ENCODE data around the gene ICAM2. TPM values are rescaled to one million over a fixed set of nuclear protein-coding genes. Genes with fewer than 3 reads are reported as not detected.
A peak's percentile ranks its signal among the peaks of the same experiment; 100 is the strongest.

The ICAM2 gene
- total and polyA plus RNA-seq, 9 donors = 26.4 to 35.1 (median 31.4) TPM

- Histone ChIP-seq H3K27ac (ENCODE audit: low read length) (no peak overlapping the region), H3K36me3 (ENCODE audit: control insufficient read depth, insufficient read depth, low read length) (peaks cover 48% of the 10 kb centered on the region), H3K9me3 (replicated peaks; ENCODE audit: control insufficient read depth, low read depth, low read length) (no peaks in the 10 kb centered on the region), H3K27me3 (ENCODE audit: control insufficient read depth, insufficient read depth, low read length) (no peaks in the 10 kb centered on the region), H3K4me3 (ENCODE audit: low read length) (no peak overlapping the region), H3K4me1 (ENCODE audit: control insufficient read depth, insufficient read depth, low read length) (no peaks in the 10 kb centered on the region)
- DNase-seq = no peak
- 86% methylated on average over 3 of the region's 5 CpGs for whole genome bisulfite sequencing (ENCODE audit: insufficient coverage)
Observed at GRCh38 chr17:64063088-64063487, 42.7 kb upstream of the ICAM2 start.

GRCh38 chr17:64061178-64061898 is 40.9 kb upstream of the ICAM2 start:
- WGBS (ENCODE audit: insufficient coverage) = 92% methylated on average over 5 of the region's 5 CpGs
- Histone ChIP-seq H3K27ac (ENCODE audit: low read length) (no peak overlapping the region), H3K36me3 (ENCODE audit: control insufficient read depth, insufficient read depth, low read length) (peaks cover 41% of the 10 kb centered on the region), H3K4me3 (ENCODE audit: low read length) (no peak overlapping the region), H3K27me3 (ENCODE audit: control insufficient read depth, insufficient read depth, low read length) (no peaks in the 10 kb centered on the region), H3K9me3 (replicated peaks; ENCODE audit: control insufficient read depth, low read depth, low read length) (no peaks in the 10 kb centered on the region), H3K4me1 (ENCODE audit: control insufficient read depth, insufficient read depth, low read length) (no peaks in the 10 kb centered on the region)
- DNase-seq = no peak

- H3K9me3 ChIP-seq (replicated peaks; ENCODE audit: control insufficient read depth, low read depth, low read length) = no peaks in the 10 kb centered on the region
- no peak overlapping the region for H3K4me3 ChIP-seq (ENCODE audit: low read length)
- peaks cover 41% of the 10 kb centered on the region for H3K36me3 ChIP-seq (ENCODE audit: control insufficient read depth, insufficient read depth, low read length)
- no peaks in the 10 kb centered on the region for H3K27me3 ChIP-seq (ENCODE audit: control insufficient read depth, insufficient read depth, low read length)
- peak; percentile 22 for DNase-seq
- no peaks in the 10 kb centered on the region for H3K4me1 ChIP-seq (ENCODE audit: control insufficient read depth, insufficient read depth, low read length)
- no peak overlapping the region for H3K27ac ChIP-seq (ENCODE audit: low read length)
- 70% methylated on average over 2 of the region's 5 CpGs for WGBS (ENCODE audit: insufficient coverage)
Observed at GRCh38 chr17:64060331-64060730, 39.9 kb upstream of the ICAM2 start.

- H3K9me3 ChIP-seq (replicated peaks; ENCODE audit: control insufficient read depth, low read depth, low read length) = no peaks in the 10 kb centered on the region
- H3K27me3 ChIP-seq (ENCODE audit: control insufficient read depth, insufficient read depth, low read length) = no peaks in the 10 kb centered on the region
- H3K27ac ChIP-seq (ENCODE audit: low read length) = no peak overlapping the region
- no peak for DNase-seq
- 94% methylated on average over 2 of the region's 2 CpGs for WGBS (ENCODE audit: insufficient coverage)
- peaks cover 39% of the 10 kb centered on the region for H3K36me3 ChIP-seq (ENCODE audit: control insufficient read depth, insufficient read depth, low read length)
- no peaks in the 10 kb centered on the region for H3K4me1 ChIP-seq (ENCODE audit: control insufficient read depth, insufficient read depth, low read length)
- H3K4me3 ChIP-seq (ENCODE audit: low read length) = no peak overlapping the region
Observed at GRCh38 chr17:64059756-64060155, 39.3 kb upstream of the ICAM2 start.

GRCh38 chr17:64058621-64059020 is 38.2 kb upstream of the ICAM2 start:
- H3K4me1 ChIP-seq (ENCODE audit: control insufficient read depth, insufficient read depth, low read length) = no peaks in the 10 kb centered on the region
- 50% methylated on average over 3 of the region's 5 CpGs for WGBS (ENCODE audit: insufficient coverage)
- no peak overlapping the region for H3K4me3 ChIP-seq (ENCODE audit: low read length)
- DNase-seq = no peak
- peaks cover 39% of the 10 kb centered on the region for H3K36me3 ChIP-seq (ENCODE audit: control insufficient read depth, insufficient read depth, low read length)
- no peaks in the 10 kb centered on the region for H3K27me3 ChIP-seq (ENCODE audit: control insufficient read depth, insufficient read depth, low read length)
- H3K9me3 ChIP-seq (replicated peaks; ENCODE audit: control insufficient read depth, low read depth, low read length) = no peaks in the 10 kb centered on the region
- H3K27ac ChIP-seq (ENCODE audit: low read length) = no peak overlapping the region

- H3K4me1 ChIP-seq (ENCODE audit: control insufficient read depth, insufficient read depth, low read length) = no peaks in the 10 kb centered on the region
- H3K27ac ChIP-seq (ENCODE audit: low read length) = no peak overlapping the region
- H3K4me3 ChIP-seq (ENCODE audit: low read length) = no peak overlapping the region
- WGBS (ENCODE audit: insufficient coverage) = 94% methylated on average over 9 of the region's 9 CpGs
- H3K36me3 ChIP-seq (ENCODE audit: control insufficient read depth, insufficient read depth, low read length) = peaks cover 39% of the 10 kb centered on the region
- H3K27me3 ChIP-seq (ENCODE audit: control insufficient read depth, insufficient read depth, low read length) = no peaks in the 10 kb centered on the region
- no peaks in the 10 kb centered on the region for H3K9me3 ChIP-seq (replicated peaks; ENCODE audit: control insufficient read depth, low read depth, low read length)
- no peak for DNase-seq
Observed at GRCh38 chr17:64057701-64058263, 37.3 kb upstream of the ICAM2 start.

- Histone ChIP-seq H3K27ac (ENCODE audit: low read length) (no peak overlapping the region), H3K4me1 (ENCODE audit: control insufficient read depth, insufficient read depth, low read length) (no peaks in the 10 kb centered on the region), H3K4me3 (ENCODE audit: low read length) (no peak overlapping the region), H3K9me3 (replicated peaks; ENCODE audit: control insufficient read depth, low read depth, low read length) (no peaks in the 10 kb centered on the region), H3K27me3 (ENCODE audit: control insufficient read depth, insufficient read depth, low read length) (no peaks in the 10 kb centered on the region), H3K36me3 (ENCODE audit: control insufficient read depth, insufficient read depth, low read length) (peaks cover 42% of the 10 kb centered on the region)
- 77% methylated on average over 4 of the region's 12 CpGs for WGBS (ENCODE audit: insufficient coverage)
- DNase-seq = no peak
Observed at GRCh38 chr17:64056269-64057005, 36.0 kb upstream of the ICAM2 start.

GRCh38 chr17:64055183-64056142 is 35.0 kb upstream of the ICAM2 start:
- DNase-seq = no peak
- no peak overlapping the region for H3K4me3 ChIP-seq (ENCODE audit: low read length)
- H3K27me3 ChIP-seq (ENCODE audit: control insufficient read depth, insufficient read depth, low read length) = no peaks in the 10 kb centered on the region
- H3K27ac ChIP-seq (ENCODE audit: low read length) = no peak overlapping the region
- H3K4me1 ChIP-seq (ENCODE audit: control insufficient read depth, insufficient read depth, low read length) = no peaks in the 10 kb centered on the region
- no peaks in the 10 kb centered on the region for H3K9me3 ChIP-seq (replicated peaks; ENCODE audit: control insufficient read depth, low read depth, low read length)
- H3K36me3 ChIP-seq (ENCODE audit: control insufficient read depth, insufficient read depth, low read length) = peaks cover 41% of the 10 kb centered on the region
- 84% methylated on average over 14 of the region's 22 CpGs for WGBS (ENCODE audit: insufficient coverage)

GRCh38 chr17:64054304-64054703 is 33.9 kb upstream of the ICAM2 start:
- no peaks in the 10 kb centered on the region for H3K4me1 ChIP-seq (ENCODE audit: control insufficient read depth, insufficient read depth, low read length)
- no peak overlapping the region for H3K27ac ChIP-seq (ENCODE audit: low read length)
- peaks cover 42% of the 10 kb centered on the region for H3K36me3 ChIP-seq (ENCODE audit: control insufficient read depth, insufficient read depth, low read length)
- DNase-seq = no peak
- H3K27me3 ChIP-seq (ENCODE audit: control insufficient read depth, insufficient read depth, low read length) = no peaks in the 10 kb centered on the region
- H3K9me3 ChIP-seq (replicated peaks; ENCODE audit: control insufficient read depth, low read depth, low read length) = no peaks in the 10 kb centered on the region
- H3K4me3 ChIP-seq (ENCODE audit: low read length) = no peak overlapping the region
- 84% methylated on average over 17 of the region's 21 CpGs for WGBS (ENCODE audit: insufficient coverage)
